HepG2 (cell line): Measurements from ENCODE around the gene UGGT1.

Experiments used
- FIP1L1 ChIP-seq: fragments of 200-400 bp; formaldehyde crosslinking; IDR thresholded peaks from 2 replicates; pipeline ENCODE4 v1.6.1; 2018; ENCODE audit warnings: low read depth, mild to moderate bottlenecking, low read length, moderate library complexity, borderline replicate concordance; ENCODE audit not compliant: insufficient read depth
- FOXA1 ChIP-seq, 2 experiments: fragments of 450-650 bp in 1 of 2; sonication (generic) in 1 of 2; formaldehyde crosslinking in 1 of 2; IDR thresholded peaks; 2 replicates each; pipeline versions ENCODE4 v1.4.0 to v1.6.1; 2016 to 2020; ENCODE audit warnings: missing genetic modification reagents in 1 of 2
- MLLT10 ChIP-seq: sonication (generic); formaldehyde crosslinking; IDR thresholded peaks from 2 replicates; pipeline ENCODE4 v1.4.0; 2020; ENCODE audit warnings: missing genetic modification reagents
- ZC3H4 ChIP-seq: sonication (generic); formaldehyde crosslinking; IDR thresholded peaks from 2 replicates; pipeline ENCODE4 v1.4.0; 2020; ENCODE audit warnings: missing genetic modification reagents, borderline replicate concordance
- ZNF780A ChIP-seq: sonication (generic); formaldehyde crosslinking; IDR thresholded peaks from 2 replicates; pipeline ENCODE4 v1.8.0; 2022; ENCODE audit warnings: mild to moderate bottlenecking, missing genetic modification reagents, moderate library complexity
- TF ChIP-seq, protein P1 (sequence below): IDR thresholded peaks from 2 replicates; pipeline ENCODE4 v1.6.1; 2012; ENCODE audit warnings: low read length, improper control_type of control experiment
- TF ChIP-seq, protein P2 (sequence below): sonication (generic); formaldehyde crosslinking; IDR thresholded peaks from 2 replicates; pipeline ENCODE4 v1.5.0; 2020; ENCODE audit warnings: mild to moderate bottlenecking, missing genetic modification reagents, moderate library complexity
- TF ChIP-seq, protein P3 (sequence below): sonication (generic); formaldehyde crosslinking; IDR thresholded peaks from 2 replicates; pipeline ENCODE4 v1.8.0; 2022; ENCODE audit warnings: missing genetic modification reagents, mild to moderate bottlenecking, moderate library complexity, borderline replicate concordance
- TF ChIP-seq, protein P4 (sequence below): sonication (generic); formaldehyde crosslinking; IDR thresholded peaks from 2 replicates; pipeline ENCODE4 v1.4.0; 2020; ENCODE audit warnings: missing genetic modification reagents

DNA sequence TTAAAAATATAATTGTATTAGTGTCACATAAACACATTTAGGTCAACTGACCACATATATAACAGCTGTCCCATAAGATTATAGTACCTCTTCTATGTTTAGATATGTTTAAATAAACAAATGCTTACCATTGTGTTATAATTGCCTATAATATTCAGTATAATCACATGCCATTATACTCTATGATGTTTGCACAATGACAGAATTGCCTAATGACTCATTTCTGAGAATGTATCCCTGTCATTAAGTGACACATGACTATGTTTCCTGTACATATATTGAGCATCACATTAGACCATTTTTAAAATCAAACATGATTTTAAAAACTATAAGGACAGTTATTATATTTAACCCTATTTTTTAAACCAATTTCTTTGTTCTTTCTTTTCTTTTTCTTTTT is 137.9 kb downstream of the UGGT1 start:
- no peak for TF ChIP-seq ZC3H4 (CRISPR knock-in tag)
- TF ChIP-seq, protein P1, sequence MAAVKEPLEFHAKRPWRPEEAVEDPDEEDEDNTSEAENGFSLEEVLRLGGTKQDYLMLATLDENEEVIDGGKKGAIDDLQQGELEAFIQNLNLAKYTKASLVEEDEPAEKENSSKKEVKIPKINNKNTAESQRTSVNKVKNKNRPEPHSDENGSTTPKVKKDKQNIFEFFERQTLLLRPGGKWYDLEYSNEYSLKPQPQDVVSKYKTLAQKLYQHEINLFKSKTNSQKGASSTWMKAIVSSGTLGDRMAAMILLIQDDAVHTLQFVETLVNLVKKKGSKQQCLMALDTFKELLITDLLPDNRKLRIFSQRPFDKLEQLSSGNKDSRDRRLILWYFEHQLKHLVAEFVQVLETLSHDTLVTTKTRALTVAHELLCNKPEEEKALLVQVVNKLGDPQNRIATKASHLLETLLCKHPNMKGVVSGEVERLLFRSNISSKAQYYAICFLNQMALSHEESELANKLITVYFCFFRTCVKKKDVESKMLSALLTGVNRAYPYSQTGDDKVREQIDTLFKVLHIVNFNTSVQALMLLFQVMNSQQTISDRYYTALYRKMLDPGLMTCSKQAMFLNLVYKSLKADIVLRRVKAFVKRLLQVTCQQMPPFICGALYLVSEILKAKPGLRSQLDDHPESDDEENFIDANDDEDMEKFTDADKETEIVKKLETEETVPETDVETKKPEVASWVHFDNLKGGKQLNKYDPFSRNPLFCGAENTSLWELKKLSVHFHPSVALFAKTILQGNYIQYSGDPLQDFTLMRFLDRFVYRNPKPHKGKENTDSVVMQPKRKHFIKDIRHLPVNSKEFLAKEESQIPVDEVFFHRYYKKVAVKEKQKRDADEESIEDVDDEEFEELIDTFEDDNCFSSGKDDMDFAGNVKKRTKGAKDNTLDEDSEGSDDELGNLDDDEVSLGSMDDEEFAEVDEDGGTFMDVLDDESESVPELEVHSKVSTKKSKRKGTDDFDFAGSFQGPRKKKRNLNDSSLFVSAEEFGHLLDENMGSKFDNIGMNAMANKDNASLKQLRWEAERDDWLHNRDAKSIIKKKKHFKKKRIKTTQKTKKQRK = no peak
- TF ChIP-seq, protein P2, sequence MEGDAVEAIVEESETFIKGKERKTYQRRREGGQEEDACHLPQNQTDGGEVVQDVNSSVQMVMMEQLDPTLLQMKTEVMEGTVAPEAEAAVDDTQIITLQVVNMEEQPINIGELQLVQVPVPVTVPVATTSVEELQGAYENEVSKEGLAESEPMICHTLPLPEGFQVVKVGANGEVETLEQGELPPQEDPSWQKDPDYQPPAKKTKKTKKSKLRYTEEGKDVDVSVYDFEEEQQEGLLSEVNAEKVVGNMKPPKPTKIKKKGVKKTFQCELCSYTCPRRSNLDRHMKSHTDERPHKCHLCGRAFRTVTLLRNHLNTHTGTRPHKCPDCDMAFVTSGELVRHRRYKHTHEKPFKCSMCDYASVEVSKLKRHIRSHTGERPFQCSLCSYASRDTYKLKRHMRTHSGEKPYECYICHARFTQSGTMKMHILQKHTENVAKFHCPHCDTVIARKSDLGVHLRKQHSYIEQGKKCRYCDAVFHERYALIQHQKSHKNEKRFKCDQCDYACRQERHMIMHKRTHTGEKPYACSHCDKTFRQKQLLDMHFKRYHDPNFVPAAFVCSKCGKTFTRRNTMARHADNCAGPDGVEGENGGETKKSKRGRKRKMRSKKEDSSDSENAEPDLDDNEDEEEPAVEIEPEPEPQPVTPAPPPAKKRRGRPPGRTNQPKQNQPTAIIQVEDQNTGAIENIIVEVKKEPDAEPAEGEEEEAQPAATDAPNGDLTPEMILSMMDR (CRISPR knock-in tag) = no peak
- TF ChIP-seq, protein P3, sequence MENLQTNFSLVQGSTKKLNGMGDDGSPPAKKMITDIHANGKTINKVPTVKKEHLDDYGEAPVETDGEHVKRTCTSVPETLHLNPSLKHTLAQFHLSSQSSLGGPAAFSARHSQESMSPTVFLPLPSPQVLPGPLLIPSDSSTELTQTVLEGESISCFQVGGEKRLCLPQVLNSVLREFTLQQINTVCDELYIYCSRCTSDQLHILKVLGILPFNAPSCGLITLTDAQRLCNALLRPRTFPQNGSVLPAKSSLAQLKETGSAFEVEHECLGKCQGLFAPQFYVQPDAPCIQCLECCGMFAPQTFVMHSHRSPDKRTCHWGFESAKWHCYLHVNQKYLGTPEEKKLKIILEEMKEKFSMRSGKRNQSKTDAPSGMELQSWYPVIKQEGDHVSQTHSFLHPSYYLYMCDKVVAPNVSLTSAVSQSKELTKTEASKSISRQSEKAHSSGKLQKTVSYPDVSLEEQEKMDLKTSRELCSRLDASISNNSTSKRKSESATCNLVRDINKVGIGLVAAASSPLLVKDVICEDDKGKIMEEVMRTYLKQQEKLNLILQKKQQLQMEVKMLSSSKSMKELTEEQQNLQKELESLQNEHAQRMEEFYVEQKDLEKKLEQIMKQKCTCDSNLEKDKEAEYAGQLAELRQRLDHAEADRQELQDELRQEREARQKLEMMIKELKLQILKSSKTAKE = no peak
- TF ChIP-seq MLLT10 = no peak
- no peak for TF ChIP-seq FIP1L1
- no peak for TF ChIP-seq ZNF780A (CRISPR knock-in tag)
- TF ChIP-seq FOXA1 (IDR thresholded peaks at IDR 0.05) = no peak
- no peak for TF ChIP-seq FOXA1 (CRISPR knock-in tag; IDR thresholded peaks at IDR 0.05)
- TF ChIP-seq, protein P4, sequence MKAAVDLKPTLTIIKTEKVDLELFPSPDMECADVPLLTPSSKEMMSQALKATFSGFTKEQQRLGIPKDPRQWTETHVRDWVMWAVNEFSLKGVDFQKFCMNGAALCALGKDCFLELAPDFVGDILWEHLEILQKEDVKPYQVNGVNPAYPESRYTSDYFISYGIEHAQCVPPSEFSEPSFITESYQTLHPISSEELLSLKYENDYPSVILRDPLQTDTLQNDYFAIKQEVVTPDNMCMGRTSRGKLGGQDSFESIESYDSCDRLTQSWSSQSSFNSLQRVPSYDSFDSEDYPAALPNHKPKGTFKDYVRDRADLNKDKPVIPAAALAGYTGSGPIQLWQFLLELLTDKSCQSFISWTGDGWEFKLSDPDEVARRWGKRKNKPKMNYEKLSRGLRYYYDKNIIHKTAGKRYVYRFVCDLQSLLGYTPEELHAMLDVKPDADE (CRISPR knock-in tag) = no peak
